Measurements from ENCODE around the gene PTGR1. TPM values are rescaled to one million over a fixed set of nuclear protein-coding genes. Genes with fewer than 3 reads are reported as not detected.
A peak's percentile ranks its signal among the peaks of the same experiment; 100 is the strongest.

PTGR1 gene
- total and polyA plus RNA-seq, 2 experiments from 2014 or later, result 65.2 to 99.5 TPM

DNA sequence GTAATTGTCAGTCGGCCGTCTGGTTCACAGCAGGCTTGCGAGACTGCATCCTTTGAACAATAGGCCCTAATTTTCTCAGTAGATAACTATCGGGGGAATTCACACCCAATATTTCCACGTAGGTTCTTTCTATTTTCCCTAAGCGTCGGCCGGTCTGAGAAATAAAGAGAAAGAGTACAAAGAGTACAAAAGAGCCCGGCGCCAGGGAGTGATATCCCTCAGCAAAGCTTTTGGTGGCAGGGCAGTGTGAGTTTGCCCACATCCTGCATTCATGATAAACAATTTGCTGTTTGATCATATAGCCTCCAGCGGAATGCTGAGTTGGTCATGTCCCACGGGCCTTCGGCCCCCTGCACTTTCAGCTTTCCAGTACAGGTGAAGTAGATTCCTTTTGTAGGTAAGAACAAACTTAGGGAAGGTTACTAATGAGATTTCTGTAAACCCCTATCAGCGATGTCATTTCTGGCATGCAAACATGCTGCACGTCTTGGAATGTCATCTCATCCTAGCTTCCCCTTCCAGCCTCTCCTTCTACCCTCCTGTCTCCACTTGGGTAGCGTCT, 4.7 kb upstream of the PTGR1 start:
- no peak overlapping the region for H3K9ac ChIP-seq
- no peak overlapping the region for H3K4me3 ChIP-seq
- H3K4me1 ChIP-seq (ENCODE audit: insufficient read depth), result peaks cover 11% of the 10 kb centered on the region; the same call in 1 of the 2 replicates
- TF ChIP-seq EZH2phosphoT487 (IDR thresholded peaks at IDR 0.05; ENCODE audit: insufficient read depth, low read depth) (no peak), EZH2 (IDR thresholded peaks at IDR 0.05; ENCODE audit: insufficient read depth, poor library complexity, severe bottlenecking) (no peak)
- no peaks in the 10 kb centered on the region for H3K27me3 ChIP-seq (replicated peaks; ENCODE audit: insufficient read depth)
- WGBS, 2 experiments (ENCODE audit: low coverage in 1 of 2, low lambda C conversion rate in 2 of 2, missing lambda C conversion rate in 2 of 2), result 76 to 77% methylated on average over 16 of the region's 16 CpGs
- H3K9me3 ChIP-seq (ENCODE audit: low read depth), result no peaks in the 10 kb centered on the region
- H4K20me1 ChIP-seq (ENCODE audit: insufficient read depth), result no peaks in the 10 kb centered on the region
- no peak for DNase-seq
- no peaks in the 10 kb centered on the region for H3K79me2 ChIP-seq (ENCODE audit: insufficient read depth)
- no peaks in the 10 kb centered on the region for H3K9me2 ChIP-seq (ENCODE audit: insufficient read depth)
- H3K36me3 ChIP-seq (ENCODE audit: low read depth), result no peaks in the 10 kb centered on the region
- no peak overlapping the region for H3K27ac ChIP-seq
- peaks cover 16% of the 10 kb centered on the region for H3F3A ChIP-seq (ENCODE audit: insufficient read depth)
- in situ Hi-C loops (cut with MboI), result no loop called here
- no peak overlapping the region for H2AFZ ChIP-seq
- no peak overlapping the region for H3K4me2 ChIP-seq (ENCODE audit: unreplicated experiment)

DNA sequence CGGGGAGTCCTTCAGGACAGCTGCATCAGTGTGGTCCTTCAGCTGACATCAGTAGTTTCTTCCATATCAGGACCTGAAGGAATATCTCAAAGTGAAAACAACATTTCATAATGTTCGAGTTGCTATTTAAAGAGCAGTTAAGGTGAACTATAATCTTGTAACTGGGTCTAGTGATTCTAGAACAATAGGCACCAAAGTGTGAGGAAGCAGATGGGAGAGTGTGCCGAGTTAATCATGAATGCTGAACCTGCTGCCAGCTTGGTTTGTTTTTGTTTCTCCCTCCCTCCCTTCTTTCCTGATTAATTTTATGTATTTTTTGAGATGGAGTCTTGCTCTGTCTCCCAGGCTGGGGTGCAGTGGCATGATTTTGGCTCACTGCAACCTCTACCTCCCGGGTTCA, 3.6 kb upstream of the PTGR1 start:
- Histone ChIP-seq H4K20me1 (ENCODE audit: insufficient read depth) (no peaks in the 10 kb centered on the region), H3F3A (ENCODE audit: insufficient read depth) (peaks cover 16% of the 10 kb centered on the region), H3K4me1 (ENCODE audit: insufficient read depth) (peaks cover 12% of the 10 kb centered on the region; the same call in 1 of the 2 replicates), H3K79me2 (ENCODE audit: insufficient read depth) (peaks cover 6% of the 10 kb centered on the region; the same call in 1 of the 2 replicates), H3K4me3 (no peak overlapping the region), H2AFZ (no peak overlapping the region), H3K4me2 (ENCODE audit: unreplicated experiment) (no peak overlapping the region), H3K27me3 (replicated peaks; ENCODE audit: insufficient read depth) (no peaks in the 10 kb centered on the region), H3K36me3 (ENCODE audit: low read depth) (no peaks in the 10 kb centered on the region), H3K9me2 (ENCODE audit: insufficient read depth) (no peaks in the 10 kb centered on the region), H3K9ac (no peak overlapping the region), H3K9me3 (ENCODE audit: low read depth) (no peaks in the 10 kb centered on the region), H3K27ac (no peak overlapping the region)
- no peak for DNase-seq
- TF ChIP-seq EZH2 (IDR thresholded peaks at IDR 0.05; ENCODE audit: insufficient read depth, poor library complexity, severe bottlenecking) (no peak), EZH2phosphoT487 (IDR thresholded peaks at IDR 0.05; ENCODE audit: insufficient read depth, low read depth) (no peak)
- 78 to 84% methylated on average over 4 of the region's 4 CpGs for WGBS, 2 experiments (ENCODE audit: low coverage in 1 of 2, low lambda C conversion rate in 2 of 2, missing lambda C conversion rate in 2 of 2)
- in situ Hi-C loops (cut with MboI), result no loop called here

DNA sequence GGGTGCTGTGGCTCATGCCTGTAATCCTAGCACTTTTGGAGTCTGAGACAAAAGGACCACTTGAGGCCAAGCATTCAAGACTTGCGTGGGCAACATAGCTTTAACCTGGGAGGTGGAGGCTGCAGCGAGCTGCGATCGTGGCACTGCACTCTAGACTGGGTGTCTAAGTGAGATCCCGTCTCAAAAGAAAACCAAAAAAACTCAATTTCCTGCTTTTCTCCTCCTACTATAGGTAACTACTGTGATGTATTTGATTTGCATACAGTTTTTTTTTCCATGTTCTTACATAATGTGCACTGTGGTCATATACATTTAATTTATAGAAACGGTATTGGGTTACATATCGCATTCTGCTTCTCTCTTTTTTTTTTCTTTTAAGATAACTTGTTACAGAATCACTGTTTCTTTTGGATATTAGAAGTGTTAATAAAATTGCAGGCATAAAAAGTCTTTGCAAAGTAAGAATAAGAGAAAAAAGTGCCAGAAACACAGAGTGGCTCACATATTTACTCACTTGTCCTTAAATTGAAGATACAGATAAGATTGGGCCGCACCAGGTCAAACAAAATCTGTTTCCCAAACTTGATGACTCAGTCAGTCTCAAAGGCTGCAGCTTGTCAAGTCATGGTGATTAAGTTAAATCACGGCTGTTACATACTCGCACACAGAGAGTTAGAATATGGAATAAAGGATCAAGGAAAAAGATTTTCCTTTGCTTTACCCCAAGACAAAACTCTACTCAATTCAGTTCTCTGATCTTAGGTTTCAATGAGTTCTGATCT, 2.0 kb upstream of the PTGR1 start:
- Histone ChIP-seq H3K4me3 (no peak overlapping the region), H3K79me2 (ENCODE audit: insufficient read depth) (peaks cover 18% of the 10 kb centered on the region), H3K9me2 (ENCODE audit: insufficient read depth) (no peaks in the 10 kb centered on the region), H3F3A (ENCODE audit: insufficient read depth) (peaks cover 16% of the 10 kb centered on the region), H3K36me3 (ENCODE audit: low read depth) (0 out of 2 replicates have a peak, but pooled peaks cover 6% of the 10 kb centered on the region), H3K9me3 (ENCODE audit: low read depth) (no peaks in the 10 kb centered on the region), H4K20me1 (ENCODE audit: insufficient read depth) (no peaks in the 10 kb centered on the region), H3K9ac (peak overlapping the region; percentile 38; the same call in 1 of the 2 replicates), H3K4me1 (ENCODE audit: insufficient read depth) (peaks cover 14% of the 10 kb centered on the region; the same call in 1 of the 2 replicates), H3K4me2 (ENCODE audit: unreplicated experiment) (no peak overlapping the region), H2AFZ (peak overlapping the region; percentile 57), H3K27ac (peak overlapping the region; percentile 39), H3K27me3 (replicated peaks; ENCODE audit: insufficient read depth) (no peaks in the 10 kb centered on the region)
- 66 to 67% methylated on average over 10 of the region's 10 CpGs for WGBS, 2 experiments (ENCODE audit: low coverage in 1 of 2, low lambda C conversion rate in 2 of 2, missing lambda C conversion rate in 2 of 2)
- TF ChIP-seq EZH2 (IDR thresholded peaks at IDR 0.05; ENCODE audit: insufficient read depth, poor library complexity, severe bottlenecking) (no peak), EZH2phosphoT487 (IDR thresholded peaks at IDR 0.05; ENCODE audit: insufficient read depth, low read depth) (no peak)
- peak; percentile 66 for DNase-seq
- in situ Hi-C loops (cut with MboI), result no loop called here

DNA sequence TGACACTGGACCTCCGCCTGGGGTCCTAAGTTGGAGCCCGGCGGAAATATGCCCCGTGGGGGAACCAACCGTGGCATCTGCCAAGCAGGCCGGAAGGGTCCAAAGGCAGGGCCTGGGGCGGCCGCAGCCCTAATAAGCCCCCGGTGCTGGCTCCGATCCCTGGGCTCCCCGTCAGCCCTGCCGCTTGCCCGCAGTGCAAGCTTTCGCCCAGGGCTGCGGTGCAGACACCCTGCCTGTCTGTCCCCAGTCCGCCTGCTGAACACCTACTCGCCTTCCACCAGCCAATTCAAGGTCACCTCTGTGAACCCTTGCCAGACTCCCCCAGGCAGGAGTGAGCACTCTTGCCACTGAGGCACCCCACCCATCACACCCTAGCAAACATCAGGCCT, 502 bp upstream of the PTGR1 start:
- H4K20me1 ChIP-seq (ENCODE audit: insufficient read depth), result no peaks in the 10 kb centered on the region
- in situ Hi-C loops (cut with MboI), result no loop called here
- H3K79me2 ChIP-seq (ENCODE audit: insufficient read depth), result peaks cover 18% of the 10 kb centered on the region
- H3F3A ChIP-seq (ENCODE audit: insufficient read depth), result peaks cover 16% of the 10 kb centered on the region
- H3K36me3 ChIP-seq (ENCODE audit: low read depth), result peaks cover 12% of the 10 kb centered on the region; the same call in 1 of the 2 replicates
- no peaks in the 10 kb centered on the region for H3K9me2 ChIP-seq (ENCODE audit: insufficient read depth)
- peak overlapping the region; percentile 85 for H3K4me3 ChIP-seq
- H2AFZ ChIP-seq, result peak overlapping the region; percentile 98
- TF ChIP-seq EZH2phosphoT487 (IDR thresholded peaks at IDR 0.05; ENCODE audit: insufficient read depth, low read depth) (no peak), EZH2 (IDR thresholded peaks at IDR 0.05; ENCODE audit: insufficient read depth, poor library complexity, severe bottlenecking) (no peak)
- peak overlapping the region; percentile 90 for H3K27ac ChIP-seq
- WGBS, 2 experiments (ENCODE audit: low coverage in 1 of 2, low lambda C conversion rate in 2 of 2, missing lambda C conversion rate in 2 of 2), result 25 to 29% methylated on average over 15 to 17 of the region's 17 CpGs
- no peaks in the 10 kb centered on the region for H3K9me3 ChIP-seq (ENCODE audit: low read depth)
- H3K4me1 ChIP-seq (ENCODE audit: insufficient read depth), result peaks cover 14% of the 10 kb centered on the region; the same call in 1 of the 2 replicates
- H3K27me3 ChIP-seq (replicated peaks; ENCODE audit: insufficient read depth), result no peaks in the 10 kb centered on the region
- no peak for DNase-seq
- H3K9ac ChIP-seq, result peak overlapping the region; percentile 94
- H3K4me2 ChIP-seq (ENCODE audit: unreplicated experiment), result peak overlapping the region; percentile 91
